ENCODE results near the gene EGFR.

Gene EGFR

GRCh38 chr7:55148571-55148970 is 129.8 kb downstream of the EGFR start:
- Histone ChIP-seq H3K27ac (no peak overlapping the region), H3K4me2 (no peak overlapping the region), H3K9me3 (replicated peaks in 1 of 11) (peaks cover 0 to 6% (median 0%) of the 10 kb centered on the region in 11 experiments; a peak in 1 of 22 replicates), H3K27me3 (peaks cover 0 to 14% (median 0%) of the 10 kb centered on the region in 11 experiments; a peak in 1 of 22 replicates), H3K4me1 (peaks cover 9 to 16% (median 12%) of the 10 kb centered on the region in 10 experiments; a peak in 19 of 20 replicates), H4K20me1 (no peaks in the 10 kb centered on the region; a peak in 1 of 22 replicates), H3K36me3 (no peaks in the 10 kb centered on the region), H3K4me3 (no peak overlapping the region), H3K9ac (no peak overlapping the region)
- TF ChIP-seq Cebpa-rat (IDR thresholded peaks at IDR 0.05) = no peak

DNA sequence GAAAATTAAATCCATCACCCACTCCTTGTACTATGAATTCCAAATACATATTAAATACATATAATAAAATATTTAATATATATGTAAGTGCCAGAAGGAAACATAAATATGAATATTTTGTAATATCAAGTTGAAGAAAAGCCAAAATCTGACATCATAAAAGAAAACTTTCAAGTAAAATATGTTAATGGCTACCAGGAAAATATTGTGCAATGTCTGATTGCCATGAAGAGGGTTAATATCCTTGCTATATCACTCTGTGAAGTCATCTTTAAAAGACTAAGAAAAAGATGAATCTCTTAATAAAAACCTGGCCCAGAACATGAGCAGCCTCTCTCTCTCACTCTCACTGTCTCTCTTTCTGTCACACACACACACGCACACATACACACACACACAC is 130.2 kb downstream of the EGFR start:
- Histone ChIP-seq H3K27me3 (peaks cover 0 to 14% (median 0%) of the 10 kb centered on the region in 11 experiments; a peak in 1 of 22 replicates), H3K4me2 (no peak overlapping the region), H3K4me1 (peaks cover 9 to 16% (median 12%) of the 10 kb centered on the region in 10 experiments; a peak in 19 of 20 replicates), H3K36me3 (no peaks in the 10 kb centered on the region), H3K9ac (no peak overlapping the region), H3K4me3 (no peak overlapping the region), H3K9me3 (replicated peaks in 1 of 11) (peaks cover 0 to 6% (median 0%) of the 10 kb centered on the region in 11 experiments; a peak in 1 of 22 replicates), H4K20me1 (no peaks in the 10 kb centered on the region; a peak in 1 of 22 replicates), H3K27ac (no peak overlapping the region)
- TF ChIP-seq Cebpa-rat (IDR thresholded peaks at IDR 0.05) = no peak

DNA sequence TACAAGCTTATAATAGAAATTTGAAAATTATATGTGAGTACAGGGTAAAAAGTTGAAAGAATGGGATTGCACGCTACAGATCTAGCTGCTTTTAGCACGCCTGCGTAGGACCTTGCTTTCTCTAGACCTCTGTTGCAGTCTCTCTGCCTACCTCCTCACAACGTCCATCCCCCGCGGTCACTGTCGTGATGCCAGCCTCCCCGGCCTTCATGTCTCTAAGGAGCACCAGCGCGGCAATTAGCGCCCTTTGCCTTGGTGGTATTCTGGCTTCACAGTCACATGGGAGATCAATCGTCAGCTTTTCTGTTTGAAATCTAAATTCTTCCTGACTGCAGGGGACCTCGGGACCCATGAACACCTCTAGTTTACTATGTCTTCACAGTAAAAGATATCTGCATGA is 131.3 kb downstream of the EGFR start:
- Histone ChIP-seq H3K27ac (no peak overlapping the region), H3K9ac (no peak overlapping the region), H3K4me2 (no peak overlapping the region), H3K4me3 (no peak overlapping the region), H3K4me1 (peaks cover 9 to 16% (median 12%) of the 10 kb centered on the region in 10 experiments; a peak in 19 of 20 replicates), H3K9me3 (replicated peaks in 1 of 11) (peaks cover 0 to 6% (median 0%) of the 10 kb centered on the region in 11 experiments; a peak in 1 of 22 replicates), H4K20me1 (no peaks in the 10 kb centered on the region; a peak in 1 of 22 replicates), H3K36me3 (no peaks in the 10 kb centered on the region), H3K27me3 (peaks cover 0 to 6% (median 0%) of the 10 kb centered on the region in 11 experiments; a peak in 1 of 22 replicates)
- TF ChIP-seq Cebpa-rat (IDR thresholded peaks at IDR 0.05) = no peak

DNA sequence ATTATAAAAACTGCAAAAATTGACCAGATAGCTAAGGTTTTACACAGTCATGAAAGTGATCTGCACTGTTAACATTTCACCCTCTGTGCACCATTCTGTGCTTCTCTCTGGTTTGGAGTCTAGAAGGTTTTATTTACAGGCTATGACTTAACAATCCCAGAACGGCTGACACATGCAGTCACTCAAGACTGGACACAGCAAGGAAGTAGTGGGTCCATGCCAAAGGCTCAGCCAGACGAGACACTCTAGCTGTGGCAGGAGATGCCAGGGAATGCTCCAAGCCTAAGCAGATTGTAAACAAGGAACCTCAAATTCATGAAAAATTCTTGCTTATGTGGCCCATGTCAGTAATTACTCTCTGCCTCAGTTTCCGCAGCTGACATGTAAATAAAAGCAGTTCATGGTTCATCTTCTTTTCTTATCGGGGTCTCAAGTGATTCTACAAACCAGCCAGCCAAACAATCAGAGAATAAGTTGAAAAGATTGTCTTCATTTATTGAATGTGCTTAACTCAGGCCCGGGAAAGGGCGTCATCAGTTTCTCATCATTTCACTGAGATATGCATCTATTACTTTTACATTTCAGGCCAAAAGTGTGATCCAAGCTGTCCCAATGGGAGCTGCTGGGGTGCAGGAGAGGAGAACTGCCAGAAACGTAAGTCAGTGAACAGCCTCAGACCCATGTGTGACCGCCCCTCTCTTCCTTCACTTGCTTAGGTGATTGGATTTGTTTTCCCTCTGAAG is 132.1 kb downstream of the EGFR start:
- 0 out of 22 replicates have a peak, but pooled peaks cover 0 to 4% (median 0%) of the 10 kb centered on the region in 11 experiments for H3K27me3 ChIP-seq
- H3K9ac ChIP-seq = no peak overlapping the region
- no peak for TF ChIP-seq Cebpa-rat (IDR thresholded peaks at IDR 0.05)
- no peak overlapping the region for H3K4me3 ChIP-seq
- H3K4me2 ChIP-seq = no peak overlapping the region
- H4K20me1 ChIP-seq = no peaks in the 10 kb centered on the region; a peak in 1 of 22 replicates
- H3K4me1 ChIP-seq = peaks cover 9 to 16% (median 12%) of the 10 kb centered on the region in 10 experiments; a peak in 19 of 20 replicates
- no peaks in the 10 kb centered on the region for H3K36me3 ChIP-seq
- no peak overlapping the region for H3K27ac ChIP-seq
- H3K9me3 ChIP-seq (replicated peaks in 1 of 11) = peaks cover 0 to 6% (median 0%) of the 10 kb centered on the region in 11 experiments; a peak in 1 of 22 replicates

DNA sequence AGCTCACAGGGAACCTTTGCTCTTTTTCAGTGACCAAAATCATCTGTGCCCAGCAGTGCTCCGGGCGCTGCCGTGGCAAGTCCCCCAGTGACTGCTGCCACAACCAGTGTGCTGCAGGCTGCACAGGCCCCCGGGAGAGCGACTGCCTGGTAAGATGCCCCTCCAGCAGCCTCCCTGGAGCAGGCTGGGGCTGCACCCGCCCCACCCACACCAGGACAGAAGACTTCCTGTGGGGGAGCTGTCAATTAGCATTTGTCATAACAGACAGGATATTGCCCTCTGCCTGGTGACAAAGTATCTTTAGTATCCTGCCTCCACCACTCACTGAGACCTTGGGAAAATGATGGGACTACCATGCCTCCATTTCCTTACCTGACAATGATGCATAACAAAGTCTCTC is 133.7 kb downstream of the EGFR start:
- no peaks in the 10 kb centered on the region for H3K36me3 ChIP-seq
- TF ChIP-seq Cebpa-rat (IDR thresholded peaks at IDR 0.05) = no peak
- peak overlapping the region; percentile 11 to 61 (median 52); a peak in 20 of 22 replicates for H3K4me2 ChIP-seq

DNA sequence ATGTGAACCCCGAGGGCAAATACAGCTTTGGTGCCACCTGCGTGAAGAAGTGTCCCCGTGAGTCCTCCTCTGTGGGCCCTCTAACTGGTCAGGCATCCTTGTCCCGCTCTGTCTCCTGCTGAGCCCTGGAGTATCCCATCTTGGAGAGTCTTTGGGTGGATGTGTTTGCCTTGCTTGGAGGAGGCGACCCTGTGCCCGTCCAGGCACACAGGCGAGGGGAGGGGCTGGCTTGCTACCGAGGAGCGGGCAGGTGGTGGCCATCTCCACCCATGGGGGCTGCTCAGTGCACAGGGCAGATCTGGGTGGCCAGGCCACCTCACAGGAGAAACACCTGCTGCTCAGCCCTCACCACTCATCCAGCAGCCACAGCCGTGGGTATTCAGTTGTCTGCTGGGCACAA is 135.3 kb downstream of the EGFR start:
- Histone ChIP-seq H3K4me3 (no peak overlapping the region), H3K9me3 (replicated peaks in 1 of 11) (no peaks in the 10 kb centered on the region), H3K4me2 (no peak overlapping the region), H3K36me3 (no peaks in the 10 kb centered on the region), H3K27me3 (no peaks in the 10 kb centered on the region), H4K20me1 (no peaks in the 10 kb centered on the region; a peak in 1 of 22 replicates), H3K4me1 (peaks cover 9 to 14% (median 10%) of the 10 kb centered on the region in 10 experiments; a peak in 19 of 20 replicates), H3K27ac (no peak overlapping the region), H3K9ac (no peak overlapping the region)
- no peak for TF ChIP-seq Cebpa-rat (IDR thresholded peaks at IDR 0.05)

More for the DNA sequence above, 133.7 kb downstream of the EGFR start:
- no peaks in the 10 kb centered on the region; a peak in 1 of 22 replicates for H4K20me1 ChIP-seq
- H3K9me3 ChIP-seq (replicated peaks in 1 of 11) = peaks cover 0 to 6% (median 0%) of the 10 kb centered on the region in 11 experiments; a peak in 1 of 22 replicates
- H3K9ac ChIP-seq = no peak overlapping the region
- H3K27ac ChIP-seq = no peak overlapping the region
- peaks cover 9 to 14% (median 10%) of the 10 kb centered on the region in 10 experiments; a peak in 19 of 20 replicates for H3K4me1 ChIP-seq
- H3K4me3 ChIP-seq = no peak overlapping the region
- no peaks in the 10 kb centered on the region for H3K27me3 ChIP-seq

GRCh38 chr7:55155351-55156117 is 136.7 kb downstream of the EGFR start:
- TF ChIP-seq Cebpa-rat (IDR thresholded peaks at IDR 0.05) = no peak
- peaks cover 9 to 14% (median 10%) of the 10 kb centered on the region in 10 experiments; a peak in 19 of 20 replicates for H3K4me1 ChIP-seq
- no peak overlapping the region for H3K9ac ChIP-seq
- no peak overlapping the region for H3K27ac ChIP-seq
- no peaks in the 10 kb centered on the region for H3K9me3 ChIP-seq (replicated peaks in 1 of 11)
- H3K4me3 ChIP-seq = no peak overlapping the region
- no peaks in the 10 kb centered on the region for H3K27me3 ChIP-seq
- H3K4me2 ChIP-seq = no peak overlapping the region; a peak in 1 of 22 replicates
- no peaks in the 10 kb centered on the region for H3K36me3 ChIP-seq
- H4K20me1 ChIP-seq = no peaks in the 10 kb centered on the region; a peak in 1 of 22 replicates

- no peaks in the 10 kb centered on the region; a peak in 1 of 22 replicates for H4K20me1 ChIP-seq
- peaks cover 7 to 17% (median 10%) of the 10 kb centered on the region in 10 experiments; a peak in 19 of 20 replicates for H3K4me1 ChIP-seq
- no peak overlapping the region for H3K27ac ChIP-seq
- H3K9me3 ChIP-seq (replicated peaks in 1 of 11) = no peaks in the 10 kb centered on the region
- H3K4me3 ChIP-seq = no peak overlapping the region
- no peaks in the 10 kb centered on the region for H3K36me3 ChIP-seq
- no peak overlapping the region for H3K9ac ChIP-seq
- H3K27me3 ChIP-seq = no peaks in the 10 kb centered on the region
- no peak for TF ChIP-seq Cebpa-rat (IDR thresholded peaks at IDR 0.05)
- no peak overlapping the region for H3K4me2 ChIP-seq
Observed at GRCh38 chr7:55156919-55157763, 138.3 kb downstream of the EGFR start.

Data from BLaER1 treated with 17β-estradiol and CSF1 and Interleukin-3, amounts not matched to agents 10 nM and 100 nM (cell line).